HL-60 (cell line): ENCODE data around the gene ZBTB14.

Experiments
- DNase-seq, 2 experiments: peaks; one replicate each; pipeline ENCODE4 v3.0.0-alpha.2; 2010 to 2020; ENCODE audit warnings: low read depth in 1 of 2, low spot score in 1 of 2
- H3K27ac ChIP-seq: fragments of 250-450 bp; sonication (Bioruptor Pico); replicated peaks from 2 replicates; pipeline ENCODE4 v1.5.1; 2020; ENCODE audit warnings: mild to moderate bottlenecking, moderate library complexity
- H3K27me3 ChIP-seq: fragments of 250-450 bp; sonication (Bioruptor Pico); 2 replicates; pipeline ENCODE4 v1.5.1; 2021; ENCODE audit warnings: mild to moderate bottlenecking, moderate library complexity; ENCODE audit not compliant: insufficient read depth, poor library complexity, severe bottlenecking
- H3K4me3 ChIP-seq: replicated peaks from 2 replicates; pipeline ENCODE4 v1.5.1; 2011; ENCODE audit warnings: mild to moderate bottlenecking, control low read depth, low read length; ENCODE audit not compliant: insufficient read depth
- GABPA ChIP-seq: IDR thresholded peaks from 2 replicates; pipeline ENCODE4 v1.6.1; 2012; ENCODE audit warnings: low read depth
- POLR2AphosphoS5 ChIP-seq: IDR thresholded peaks from 2 replicates; pipeline ENCODE4 v1.6.1; 2012; ENCODE audit warnings: low read depth
- REST ChIP-seq: IDR thresholded peaks from 2 replicates; pipeline ENCODE4 v1.6.1; 2012; ENCODE audit warnings: low read depth; ENCODE audit not compliant: insufficient replicate concordance
- SPI1 ChIP-seq: IDR thresholded peaks from 2 replicates; pipeline ENCODE4 v1.6.1; 2012; ENCODE audit warnings: low read depth, mild to moderate bottlenecking, borderline replicate concordance
- TF ChIP-seq, protein P1 (sequence below): IDR thresholded peaks from one replicate; pipeline ENCODE4 v1.5.1; 2011; ENCODE audit warnings: low read length, control low read depth, inconsistent platforms; ENCODE audit not compliant: insufficient read depth

The ZBTB14 gene

GRCh38 chr18:5287854-5288253 lies 7.7 kb downstream of the ZBTB14 start:
- no peak for TF ChIP-seq REST
- TF ChIP-seq GABPA, result no peak
- no peak for TF ChIP-seq POLR2AphosphoS5
- TF ChIP-seq, protein P1, sequence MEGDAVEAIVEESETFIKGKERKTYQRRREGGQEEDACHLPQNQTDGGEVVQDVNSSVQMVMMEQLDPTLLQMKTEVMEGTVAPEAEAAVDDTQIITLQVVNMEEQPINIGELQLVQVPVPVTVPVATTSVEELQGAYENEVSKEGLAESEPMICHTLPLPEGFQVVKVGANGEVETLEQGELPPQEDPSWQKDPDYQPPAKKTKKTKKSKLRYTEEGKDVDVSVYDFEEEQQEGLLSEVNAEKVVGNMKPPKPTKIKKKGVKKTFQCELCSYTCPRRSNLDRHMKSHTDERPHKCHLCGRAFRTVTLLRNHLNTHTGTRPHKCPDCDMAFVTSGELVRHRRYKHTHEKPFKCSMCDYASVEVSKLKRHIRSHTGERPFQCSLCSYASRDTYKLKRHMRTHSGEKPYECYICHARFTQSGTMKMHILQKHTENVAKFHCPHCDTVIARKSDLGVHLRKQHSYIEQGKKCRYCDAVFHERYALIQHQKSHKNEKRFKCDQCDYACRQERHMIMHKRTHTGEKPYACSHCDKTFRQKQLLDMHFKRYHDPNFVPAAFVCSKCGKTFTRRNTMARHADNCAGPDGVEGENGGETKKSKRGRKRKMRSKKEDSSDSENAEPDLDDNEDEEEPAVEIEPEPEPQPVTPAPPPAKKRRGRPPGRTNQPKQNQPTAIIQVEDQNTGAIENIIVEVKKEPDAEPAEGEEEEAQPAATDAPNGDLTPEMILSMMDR, result no peak
- no peak for TF ChIP-seq SPI1
- no peak overlapping the region for H3K4me3 ChIP-seq
- H3K27me3 ChIP-seq, result no peaks in the 10 kb centered on the region
- no peak for DNase-seq
- no peak overlapping the region for H3K27ac ChIP-seq

DNA sequence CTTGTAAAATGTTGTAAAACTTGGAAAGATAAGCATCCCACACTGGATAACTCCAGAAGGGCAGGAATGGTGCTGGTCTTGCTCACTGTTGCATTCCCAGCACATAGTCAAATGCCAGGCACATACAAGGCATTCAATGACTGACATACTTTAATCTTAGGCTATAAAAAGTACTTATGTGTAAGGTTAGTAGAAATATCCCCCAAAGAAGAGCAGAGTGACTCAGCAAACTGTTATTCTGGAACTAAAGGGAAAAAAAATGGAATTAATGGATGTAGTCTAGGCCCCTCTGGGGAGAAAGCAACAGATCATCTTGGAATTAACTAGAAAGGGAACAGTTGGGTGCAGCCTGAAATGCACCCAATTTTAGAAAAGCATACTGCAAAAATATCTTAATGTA lies 9.0 kb downstream of the ZBTB14 start:
- Histone ChIP-seq H3K27me3 (no peaks in the 10 kb centered on the region), H3K27ac (no peak overlapping the region), H3K4me3 (no peak overlapping the region)
- DNase-seq, result no peak
- TF ChIP-seq, protein P1, result no peak
- TF ChIP-seq GABPA, result no peak
- TF ChIP-seq SPI1, result no peak
- no peak for TF ChIP-seq POLR2AphosphoS5
- TF ChIP-seq REST, result no peak

- DNase-seq, result no peak
- no peak for TF ChIP-seq GABPA
- Histone ChIP-seq H3K27me3 (no peaks in the 10 kb centered on the region), H3K4me3 (no peak overlapping the region), H3K27ac (no peak overlapping the region)
Measured at GRCh38 chr18:5285326-5285725, 10.2 kb downstream of the ZBTB14 start.

GRCh38 chr18:5284808-5285207 lies 10.7 kb downstream of the ZBTB14 start:
- TF ChIP-seq, protein P1, result no peak
- no peak for TF ChIP-seq SPI1
- no peak for TF ChIP-seq REST
- TF ChIP-seq GABPA, result no peak
- TF ChIP-seq POLR2AphosphoS5, result no peak
- no peak for DNase-seq
- Histone ChIP-seq H3K27me3 (no peaks in the 10 kb centered on the region), H3K4me3 (no peak overlapping the region), H3K27ac (no peak overlapping the region)
